Ishikawa (cell line): ENCODE measurements around the gene DHX32.

ENCODE experiments used
- CEBPB ChIP-seq: IDR thresholded peaks from 2 replicates; pipeline ENCODE4 v1.6.1; 2012
- CREB1 ChIP-seq: IDR thresholded peaks from 2 replicates; pipeline ENCODE4 v1.6.1; 2012; ENCODE audit warnings: low read depth
- EGR1 ChIP-seq: IDR thresholded peaks from 2 replicates; pipeline ENCODE4 v1.6.1; 2012
- EP300 ChIP-seq: IDR thresholded peaks from 2 replicates; pipeline ENCODE4 v1.6.1; 2012; ENCODE audit warnings: borderline replicate concordance
- FOXM1 ChIP-seq: IDR thresholded peaks from 2 replicates; pipeline ENCODE4 v1.6.1; 2012; ENCODE audit warnings: low read depth, borderline replicate concordance
- NFIC ChIP-seq: IDR thresholded peaks from 2 replicates; pipeline ENCODE4 v1.6.1; 2012
- RAD21 ChIP-seq: IDR thresholded peaks from 2 replicates; pipeline ENCODE4 v1.6.1; 2012; ENCODE audit warnings: low read depth
- REST ChIP-seq: IDR thresholded peaks from 2 replicates; pipeline ENCODE4 v1.6.1; 2012; ENCODE audit warnings: low read depth, mild to moderate bottlenecking
- TAF1 ChIP-seq: IDR thresholded peaks from 2 replicates; pipeline ENCODE4 v1.6.1; 2012; ENCODE audit warnings: low read depth, mild to moderate bottlenecking
- TCF12 ChIP-seq: IDR thresholded peaks from 2 replicates; pipeline ENCODE4 v1.6.1; 2012; ENCODE audit warnings: low read depth
- TEAD4 ChIP-seq: IDR thresholded peaks from 2 replicates; pipeline ENCODE4 v1.6.1; 2012
- USF1 ChIP-seq: IDR thresholded peaks from 2 replicates; pipeline ENCODE4 v1.6.1; 2012
- YY1 ChIP-seq: IDR thresholded peaks from 2 replicates; pipeline ENCODE4 v1.6.1; 2012; ENCODE audit warnings: low read depth
- ZBTB7A ChIP-seq: IDR thresholded peaks from 2 replicates; pipeline ENCODE4 v1.6.1; 2012; ENCODE audit warnings: low read depth
- TF ChIP-seq, protein P1 (sequence below): IDR thresholded peaks from 2 replicates; pipeline ENCODE4 v1.6.1; 2012

The DHX32 gene

DNA sequence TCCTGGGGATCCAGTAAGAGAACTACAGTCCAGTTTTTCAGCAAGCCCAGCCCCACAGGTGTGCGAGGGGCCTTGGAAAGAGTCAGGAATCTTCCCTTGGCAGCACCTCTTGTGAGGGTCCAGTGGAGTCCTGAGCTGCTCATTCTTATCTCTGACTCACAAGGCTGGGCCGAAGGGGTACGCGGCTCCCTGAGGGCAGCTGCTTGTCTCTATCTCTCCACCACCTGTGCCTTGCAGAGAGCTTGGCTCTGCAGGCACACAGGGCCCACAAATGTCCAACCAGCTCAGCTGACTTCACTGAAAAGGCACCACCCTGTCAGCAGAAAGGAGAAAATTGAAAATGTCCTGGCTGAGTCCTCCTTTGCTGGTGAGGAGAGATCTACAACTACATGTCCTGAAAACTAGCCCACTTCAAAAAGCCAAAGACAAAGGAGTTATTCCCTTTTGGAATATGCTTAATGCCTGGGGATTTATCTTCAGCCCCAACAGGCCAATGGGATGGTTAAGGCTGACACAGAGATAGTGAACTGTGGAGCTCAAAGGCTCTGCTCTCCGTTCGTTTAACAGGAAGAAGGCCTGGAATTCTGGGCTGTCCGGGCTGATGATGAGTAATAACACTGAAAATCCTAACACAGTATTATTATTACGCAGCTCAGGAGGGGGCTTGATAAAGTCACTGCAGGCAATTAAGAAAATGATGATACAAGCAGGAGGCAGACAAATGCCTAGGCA, 81.5 kb downstream of the DHX32 start:
- TF ChIP-seq YY1 = no peak
- no peak for TF ChIP-seq REST
- TF ChIP-seq NFIC = no peak
- TF ChIP-seq FOXM1 = no peak
- no peak for TF ChIP-seq TAF1
- TF ChIP-seq ZBTB7A = no peak
- no peak for TF ChIP-seq EGR1
- no peak for TF ChIP-seq EP300
- TF ChIP-seq CEBPB = no peak
- no peak for TF ChIP-seq RAD21

DNA sequence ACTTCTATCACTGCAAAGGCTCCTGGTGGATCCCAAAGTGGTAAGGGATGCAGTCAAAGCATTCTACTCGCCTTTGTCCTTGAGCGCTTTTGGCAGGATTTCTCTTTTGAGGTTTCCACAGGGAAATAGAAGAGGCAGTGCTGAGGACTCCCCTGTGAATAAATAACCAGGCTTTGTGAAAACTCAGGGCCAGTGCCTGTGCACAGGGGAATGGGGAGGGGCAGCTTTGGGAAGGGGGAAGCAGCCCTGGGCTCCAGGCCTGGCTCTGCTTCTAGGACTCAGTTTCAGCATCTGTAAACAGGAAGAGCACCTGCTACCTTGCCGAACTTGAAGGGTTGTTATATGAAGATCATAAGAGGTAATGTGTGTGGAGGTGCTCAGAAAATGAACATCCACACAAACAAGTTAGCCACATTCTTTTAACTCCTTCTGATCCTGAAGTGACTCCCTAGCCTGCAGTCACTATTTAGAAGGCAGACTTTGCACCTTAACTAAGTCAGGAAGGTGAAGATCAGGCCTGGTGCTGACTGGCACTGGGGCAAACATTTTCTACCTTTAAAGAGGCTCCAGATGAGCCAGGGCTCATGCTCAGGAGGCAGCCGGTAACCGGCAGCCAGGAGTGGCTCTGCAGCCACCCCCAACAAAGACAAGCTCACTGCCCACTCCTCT, 83.0 kb downstream of the DHX32 start:
- TF ChIP-seq REST (no peak), EP300 (no peak), YY1 (no peak), NFIC (no peak), FOXM1 (no peak), RAD21 (no peak), TEAD4 (no peak), CEBPB (no peak), EGR1 (no peak), TCF12 (no peak)
- TF ChIP-seq, protein P1, sequence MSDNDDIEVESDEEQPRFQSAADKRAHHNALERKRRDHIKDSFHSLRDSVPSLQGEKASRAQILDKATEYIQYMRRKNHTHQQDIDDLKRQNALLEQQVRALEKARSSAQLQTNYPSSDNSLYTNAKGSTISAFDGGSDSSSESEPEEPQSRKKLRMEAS = no peak

DNA sequence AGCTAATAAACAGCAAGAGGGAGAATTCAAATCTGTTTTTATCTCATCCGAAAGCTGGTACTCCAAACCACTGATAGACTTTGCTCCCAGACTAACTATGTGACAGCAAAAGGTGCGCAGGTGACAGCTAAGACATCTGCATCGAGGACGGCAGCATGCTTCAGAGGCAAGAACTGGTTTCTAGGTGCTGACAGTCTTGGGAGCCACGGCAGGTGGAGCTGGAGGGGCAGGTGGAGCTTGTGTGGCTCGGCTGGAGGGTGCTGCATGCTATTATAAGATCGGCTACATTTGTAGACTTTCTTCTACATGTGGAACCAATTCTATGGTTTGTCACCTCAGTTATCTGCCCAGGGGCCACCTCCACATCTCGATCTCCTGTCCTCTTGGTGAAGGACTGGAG, 83.7 kb downstream of the DHX32 start:
- no peak for TF ChIP-seq CREB1
- no peak for TF ChIP-seq TAF1
- no peak for TF ChIP-seq YY1
- no peak for TF ChIP-seq USF1
- no peak for TF ChIP-seq ZBTB7A
- no peak for TF ChIP-seq EP300
- TF ChIP-seq TCF12 = no peak
- no peak for TF ChIP-seq FOXM1
- no peak for TF ChIP-seq RAD21

GRCh38 chr10:125795637-125796190, 85.4 kb downstream of the DHX32 start:
- TF ChIP-seq FOXM1 (no peak), RAD21 (no peak), EP300 (no peak), CEBPB (no peak), ZBTB7A (no peak), USF1 (no peak), REST (no peak), NFIC (no peak), TAF1 (no peak), TCF12 (no peak), EGR1 (no peak), CREB1 (no peak), YY1 (no peak)
- TF ChIP-seq, protein P1 = no peak
